IPS-18a (cell line): ENCODE measurements around the gene AMBP.

ENCODE experiments used
- H3K27ac ChIP-seq: one replicate; pipeline ENCODE4 v1.5.1; 2013; ENCODE audit warnings: low read length
- H3K27me3 ChIP-seq: one replicate; pipeline ENCODE4 v1.6.1; 2013; ENCODE audit warnings: mild to moderate bottlenecking, low read length; ENCODE audit not compliant: control insufficient read depth, insufficient read depth
- H3K36me3 ChIP-seq: one replicate; pipeline ENCODE4 v1.6.1; 2013; ENCODE audit warnings: low read depth, low read length; ENCODE audit not compliant: control insufficient read depth
- H3K4me1 ChIP-seq: one replicate; pipeline ENCODE4 v1.6.1; 2013; ENCODE audit warnings: low read depth, low read length; ENCODE audit not compliant: control insufficient read depth
- H3K4me3 ChIP-seq: one replicate; pipeline ENCODE4 v1.5.1; 2013; ENCODE audit warnings: low read length
- H3K9ac ChIP-seq: one replicate; pipeline ENCODE4 v1.6.1; 2013; ENCODE audit warnings: mild to moderate bottlenecking, low read length, moderate library complexity
- H3K9me3 ChIP-seq: one replicate; pipeline ENCODE4 v1.6.1; 2013; ENCODE audit warnings: low read depth, low read length; ENCODE audit not compliant: control insufficient read depth

AMBP gene

GRCh38 chr9:114078021-114078780, at the start of gene AMBP:
Gene AMBP, minus strand, starts transcription at chr9:114078300. Its CDS starts 91 bp downstream, at chr9:114078209.
- no peak within 1 kb of the TSS for H3K27ac ChIP-seq
- H3K4me1 ChIP-seq, result no peaks in the 10 kb centered on the region
- no peak within 1 kb of the TSS for H3K4me3 ChIP-seq
- H3K9me3 ChIP-seq, result no peaks in the 10 kb centered on the region
- H3K9ac ChIP-seq, result no peak within 1 kb of the TSS
- H3K36me3 ChIP-seq, result no peaks in the 10 kb centered on the region
- H3K27me3 ChIP-seq, result no peaks in the 10 kb centered on the region

- Histone ChIP-seq H3K4me3 (no peak overlapping the region), H3K36me3 (no peaks in the 10 kb centered on the region), H3K9ac (no peak overlapping the region), H3K27me3 (no peaks in the 10 kb centered on the region), H3K4me1 (peaks cover 1% of the 10 kb centered on the region), H3K9me3 (no peaks in the 10 kb centered on the region), H3K27ac (no peak overlapping the region)
These were observed 48.4 kb upstream of the AMBP start for GRCh38 chr9:114126247-114127060.

GRCh38 chr9:114125476-114126013, 47.4 kb upstream of the AMBP start:
- no peaks in the 10 kb centered on the region for H3K4me1 ChIP-seq
- H3K4me3 ChIP-seq, result no peak overlapping the region
- no peaks in the 10 kb centered on the region for H3K27me3 ChIP-seq
- H3K9me3 ChIP-seq, result no peaks in the 10 kb centered on the region
- H3K36me3 ChIP-seq, result no peaks in the 10 kb centered on the region
- H3K9ac ChIP-seq, result no peak overlapping the region
- no peak overlapping the region for H3K27ac ChIP-seq

GRCh38 chr9:114124666-114125475, 46.8 kb upstream of the AMBP start:
- no peaks in the 10 kb centered on the region for H3K27me3 ChIP-seq
- no peaks in the 10 kb centered on the region for H3K4me1 ChIP-seq
- no peaks in the 10 kb centered on the region for H3K36me3 ChIP-seq
- no peak overlapping the region for H3K9ac ChIP-seq
- no peak overlapping the region for H3K27ac ChIP-seq
- H3K4me3 ChIP-seq, result no peak overlapping the region
- H3K9me3 ChIP-seq, result no peaks in the 10 kb centered on the region

GRCh38 chr9:114124138-114124537, 46.0 kb upstream of the AMBP start:
- Histone ChIP-seq H3K9ac (no peak overlapping the region), H3K27ac (no peak overlapping the region)

GRCh38 chr9:114123031-114123977, 45.2 kb upstream of the AMBP start:
- H3K36me3 ChIP-seq, result no peaks in the 10 kb centered on the region
- H3K9me3 ChIP-seq, result no peaks in the 10 kb centered on the region
- no peaks in the 10 kb centered on the region for H3K27me3 ChIP-seq
- H3K9ac ChIP-seq, result no peak overlapping the region
- no peaks in the 10 kb centered on the region for H3K4me1 ChIP-seq
- H3K27ac ChIP-seq, result no peak overlapping the region
- no peak overlapping the region for H3K4me3 ChIP-seq

More at GRCh38 chr9:114124138-114124537, 46.0 kb upstream of the AMBP start:
- no peaks in the 10 kb centered on the region for H3K36me3 ChIP-seq
- H3K4me3 ChIP-seq, result no peak overlapping the region
- no peaks in the 10 kb centered on the region for H3K4me1 ChIP-seq
- H3K9me3 ChIP-seq, result no peaks in the 10 kb centered on the region
- no peaks in the 10 kb centered on the region for H3K27me3 ChIP-seq

GRCh38 chr9:114122136-114123027, 44.3 kb upstream of the AMBP start:
- Histone ChIP-seq H3K4me3 (no peak overlapping the region), H3K9ac (no peak overlapping the region), H3K27me3 (no peaks in the 10 kb centered on the region), H3K27ac (no peak overlapping the region), H3K4me1 (no peaks in the 10 kb centered on the region), H3K36me3 (no peaks in the 10 kb centered on the region), H3K9me3 (no peaks in the 10 kb centered on the region)

GRCh38 chr9:114121227-114122135, 43.4 kb upstream of the AMBP start:
- H3K9ac ChIP-seq, result no peak overlapping the region
- H3K27me3 ChIP-seq, result no peaks in the 10 kb centered on the region
- no peak overlapping the region for H3K27ac ChIP-seq
- H3K9me3 ChIP-seq, result no peaks in the 10 kb centered on the region
- no peaks in the 10 kb centered on the region for H3K4me1 ChIP-seq
- no peak overlapping the region for H3K4me3 ChIP-seq
- H3K36me3 ChIP-seq, result no peaks in the 10 kb centered on the region

GRCh38 chr9:114120192-114121014, 42.3 kb upstream of the AMBP start:
- Histone ChIP-seq H3K36me3 (no peaks in the 10 kb centered on the region), H3K27ac (no peak overlapping the region), H3K27me3 (no peaks in the 10 kb centered on the region), H3K4me1 (no peaks in the 10 kb centered on the region), H3K9ac (no peak overlapping the region), H3K9me3 (no peaks in the 10 kb centered on the region), H3K4me3 (no peak overlapping the region)
